Adrenal gland (tissue), 12 donors: ENCODE results near the gene ZNF319. TPM values are rescaled to one million over a fixed set of nuclear protein-coding genes. Genes with fewer than 3 reads are reported as not detected.
A peak's percentile ranks its signal among the peaks of the same experiment; 100 is the strongest.

Source experiments
- DNase-seq, 7 donors: peaks; one replicate each; pipeline ENCODE4 v3.0.0-alpha.2; 2019 to 2020
- H3K27ac ChIP-seq, 5 donors: fragments of 200-600 bp; sonication (generic) in 4 of 5; 1 replicate in 3 of 5; 2 replicates in 2 of 5; pipeline versions ENCODE4 v1.5.1 to v1.8.0; 2016 to 2020; ENCODE audit warnings: mild to moderate bottlenecking in 1 of 5
- H3K27me3 ChIP-seq: fragments of 200-600 bp; 2 replicates; pipeline ENCODE4 v1.8.0; 2021
- H3K36me3 ChIP-seq, 2 donors: fragments of 200-600 bp; replicated peaks in 1 of 2; 1 replicate in 1 of 2; 2 replicates in 1 of 2; pipeline versions ENCODE4 v1.5.1 to v1.8.0; 2018 to 2022
- H3K4me1 ChIP-seq, 2 donors: fragments of 200-600 bp; replicated peaks in 1 of 2; 1 replicate in 1 of 2; 2 replicates in 1 of 2; pipeline versions ENCODE4 v1.5.1 to v1.8.0; 2018 to 2021
- H3K4me3 ChIP-seq, 4 donors: fragments of 200-600 bp; sonication (generic) in 3 of 4; one replicate each; pipeline ENCODE4 v1.5.1; 2016 to 2018
- H3K9me3 ChIP-seq, 3 donors: fragments of 200-600 bp; sonication (generic) in 1 of 3; replicated peaks in 1 of 3; 1 replicate in 2 of 3; 2 replicates in 1 of 3; pipeline versions ENCODE4 v1.5.1 to v1.8.0; 2016 to 2021
- POLR2A ChIP-seq, 2 donors: fragments of 450-650 bp; IDR thresholded peaks; one replicate each; pipeline ENCODE4 v1.6.1; 2017; ENCODE audit warnings: antibody characterized with exemption in 2 of 2, mild to moderate bottlenecking in 2 of 2, moderate library complexity in 1 of 2
- WGBS, 4 donors: extraction: QIAGEN DNeasy Blood & Tissue Kit in 2 of 4; methylation state at CpG; one replicate each; pipeline versions ENCODE4 v1.1.5 to v1.1.7; 2013 to 2017; 5-methylcytosine and 5-hydroxymethylcytosine counted together
- intact Hi-C, 2 donors: fragments of 100-400 bp; cut with DNase I; formaldehyde crosslinking; loops; one replicate each; pipeline versions ENCODE4 v1.14.1 to v1.15.0; 2022 to 2023
- polyA plus RNA-seq, 3 donors: library from polyadenylated mRNA; stranded (reverse); fragments of 200-250 nt in 2 of 3; fragments of 350-450 nt in 1 of 3; fragmentation: Illumina TruSeq in 1 of 3; extraction: RNeasy Lipid Tissue Mini Kit (QIAGEN cat#74804) in 1 of 3; gene quantifications; one replicate each; pipeline ENCODE4 v1.2.3, GENCODE V29; 2013 to 2014
- total RNA-seq, 9 donors: library from RNA; depleted of rRNA in 4 of 9; stranded (reverse); fragments of >200 nt in 4 of 9; fragments of 120-200 nt in 1 of 9; fragmentation: NEBNext Ultra II Directional in 1 of 9; extraction: Animal tissue kit (Norgen Biotek cat#: 25700) in 1 of 9; gene quantifications; one replicate each; pipeline versions ENCODE4 v1.1.0 to v1.2.4, GENCODE V29; 2013 to 2023
- TF ChIP-seq, protein P1 (sequence below), 6 experiments: fragments of 450-650 bp in 4 of 6; fragments of 200-600 bp in 2 of 6; sonication (generic) in 1 of 6; IDR thresholded peaks; 1 replicate in 5 of 6; 2 replicates in 1 of 6; pipeline versions ENCODE4 v1.5.1 to v1.8.0; 2016 to 2021; ENCODE audit warnings: antibody characterized with exemption in 6 of 6, mild to moderate bottlenecking in 2 of 6, moderate library complexity in 1 of 6
- donor health status: healthy with polysubstance abuse.
- donor health status: Bipolar disorder and iron deficiency.
- donor health status: DM: yes; HTN: yes; CAD: no.
- donor health status: DM: no; HTN: no; CAD: no.
- donor health status: DM: no; HTN: no; CAD: no.
- donor health status: DM: yes; HTN: yes; CAD: no.

The ZNF319 gene
- total and polyA plus RNA-seq, 12 donors: 2.3 to 17.9 (median 8.9) TPM

- TF ChIP-seq, protein P1, sequence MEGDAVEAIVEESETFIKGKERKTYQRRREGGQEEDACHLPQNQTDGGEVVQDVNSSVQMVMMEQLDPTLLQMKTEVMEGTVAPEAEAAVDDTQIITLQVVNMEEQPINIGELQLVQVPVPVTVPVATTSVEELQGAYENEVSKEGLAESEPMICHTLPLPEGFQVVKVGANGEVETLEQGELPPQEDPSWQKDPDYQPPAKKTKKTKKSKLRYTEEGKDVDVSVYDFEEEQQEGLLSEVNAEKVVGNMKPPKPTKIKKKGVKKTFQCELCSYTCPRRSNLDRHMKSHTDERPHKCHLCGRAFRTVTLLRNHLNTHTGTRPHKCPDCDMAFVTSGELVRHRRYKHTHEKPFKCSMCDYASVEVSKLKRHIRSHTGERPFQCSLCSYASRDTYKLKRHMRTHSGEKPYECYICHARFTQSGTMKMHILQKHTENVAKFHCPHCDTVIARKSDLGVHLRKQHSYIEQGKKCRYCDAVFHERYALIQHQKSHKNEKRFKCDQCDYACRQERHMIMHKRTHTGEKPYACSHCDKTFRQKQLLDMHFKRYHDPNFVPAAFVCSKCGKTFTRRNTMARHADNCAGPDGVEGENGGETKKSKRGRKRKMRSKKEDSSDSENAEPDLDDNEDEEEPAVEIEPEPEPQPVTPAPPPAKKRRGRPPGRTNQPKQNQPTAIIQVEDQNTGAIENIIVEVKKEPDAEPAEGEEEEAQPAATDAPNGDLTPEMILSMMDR (IDR thresholded peaks at IDR 0.05): no peak
- no peak for TF ChIP-seq POLR2A (IDR thresholded peaks at IDR 0.05)
- no peak overlapping the region for H3K27ac ChIP-seq
- H3K36me3 ChIP-seq: no peaks in the 10 kb centered on the region
- H3K4me3 ChIP-seq: no peak overlapping the region
- no peaks in the 10 kb centered on the region for H3K4me1 ChIP-seq
- intact Hi-C loops: no loop called here
- no peak for DNase-seq
- H3K9me3 ChIP-seq: no peaks in the 10 kb centered on the region
- H3K27me3 ChIP-seq: no peaks in the 10 kb centered on the region
- WGBS, 4 donors: 35 to 61% (median 56%) methylated on average over 4 to 8 of the region's 8 CpGs
These were observed 43.4 kb downstream of the ZNF319 start for GRCh38 chr16:57956924-57957672.

DNA sequence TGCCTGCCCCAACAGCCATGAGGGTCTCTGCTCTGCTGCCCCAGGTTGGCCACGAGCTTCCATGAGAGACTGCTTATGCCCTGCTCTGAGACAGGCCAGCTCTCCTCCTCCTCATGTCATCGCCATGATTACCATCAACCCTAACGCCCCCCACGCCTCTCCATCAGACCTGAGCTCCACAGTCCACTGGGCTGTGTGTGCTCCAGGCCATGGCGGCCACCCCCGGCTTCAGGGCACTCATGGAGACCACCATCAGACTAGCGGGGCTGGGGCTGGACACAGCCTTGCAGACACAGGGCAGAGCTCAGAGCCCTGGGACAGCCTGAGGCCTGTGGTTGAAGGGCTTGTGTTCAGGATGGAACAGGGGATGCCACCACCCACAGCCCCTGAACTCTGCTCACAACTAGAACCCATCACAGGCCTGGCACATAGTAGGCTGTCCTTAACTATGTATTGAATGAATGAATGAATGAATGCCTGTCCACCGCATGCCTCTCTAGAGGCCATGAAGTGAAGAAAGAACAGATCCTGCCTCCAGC lies 44.1 kb downstream of the ZNF319 start:
- 90 to 98% (median 92%) methylated on average over 5 to 8 of the region's 8 CpGs for WGBS, 4 donors
- Histone ChIP-seq H3K27me3 (no peaks in the 10 kb centered on the region), H3K27ac (no peak overlapping the region), H3K4me1 (no peaks in the 10 kb centered on the region), H3K4me3 (no peak overlapping the region), H3K9me3 (no peaks in the 10 kb centered on the region), H3K36me3 (no peaks in the 10 kb centered on the region)
- no peak for DNase-seq
- TF ChIP-seq, protein P1 (IDR thresholded peaks at IDR 0.05): no peak
- no peak for TF ChIP-seq POLR2A (IDR thresholded peaks at IDR 0.05)
- intact Hi-C loops: no loop called here

DNA sequence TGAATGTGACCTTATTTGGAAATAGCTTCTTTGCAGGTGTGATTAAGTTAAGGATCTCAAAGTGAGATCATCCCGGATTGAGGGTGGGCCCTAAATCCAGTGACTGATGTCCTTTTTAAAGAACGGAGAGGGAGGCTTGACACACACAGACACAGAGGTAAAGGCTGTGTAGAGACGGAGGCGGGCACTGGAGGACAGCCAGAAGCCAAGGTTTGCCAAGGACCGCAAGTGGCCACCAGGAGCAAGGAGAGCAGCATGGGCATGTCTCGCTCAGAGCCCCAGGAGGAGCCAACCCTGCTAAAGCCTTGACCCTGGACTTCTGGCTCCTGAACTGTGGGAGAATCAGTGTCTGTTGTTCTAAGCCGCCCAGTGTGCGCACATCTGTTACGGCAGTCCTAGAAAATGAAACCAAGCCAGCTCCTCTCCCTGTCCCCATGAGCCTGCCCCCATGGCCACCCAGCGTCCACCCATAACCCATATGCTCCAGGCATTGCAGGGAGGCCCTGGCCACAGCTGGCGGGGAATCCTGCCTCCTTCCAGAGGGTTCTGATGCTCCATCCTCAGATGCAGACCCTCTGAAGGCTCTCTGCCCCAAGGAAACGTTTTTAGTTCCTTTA lies 44.8 kb downstream of the ZNF319 start:
- intact Hi-C loops: no loop called here
- peak; percentile 40 to 84 (median 81) for DNase-seq
- WGBS, 4 donors: 50 to 66% (median 57%) methylated on average over 6 to 12 of the region's 12 CpGs
- no peaks in the 10 kb centered on the region for H3K36me3 ChIP-seq
- no peak overlapping the region for H3K4me3 ChIP-seq
- no peaks in the 10 kb centered on the region for H3K9me3 ChIP-seq
- H3K4me1 ChIP-seq: no peaks in the 10 kb centered on the region
- H3K27ac ChIP-seq: no peak overlapping the region
- H3K27me3 ChIP-seq: no peaks in the 10 kb centered on the region
- no peak for TF ChIP-seq POLR2A (IDR thresholded peaks at IDR 0.05)
- TF ChIP-seq, protein P1 (IDR thresholded peaks at IDR 0.05): peak in 5 of 6 experiments; percentile 17 to 44 (median 35)

- Histone ChIP-seq H3K36me3 (no peaks in the 10 kb centered on the region), H3K4me3 (no peak overlapping the region), H3K4me1 (no peaks in the 10 kb centered on the region), H3K27ac (no peak overlapping the region), H3K9me3 (no peaks in the 10 kb centered on the region), H3K27me3 (no peaks in the 10 kb centered on the region)
- no peak for DNase-seq
- intact Hi-C loops: no loop called here
- 84 to 92% (median 88%) methylated on average over 1 of the region's 1 CpG for WGBS, 4 donors
- TF ChIP-seq, protein P1 (IDR thresholded peaks at IDR 0.05): no peak
- TF ChIP-seq POLR2A (IDR thresholded peaks at IDR 0.05): no peak
These were observed 46.6 kb downstream of the ZNF319 start for GRCh38 chr16:57953857-57954256.
